Measurements from ENCODE around the gene AFDN.

AFDN gene

GRCh38 chr6:167817016-167817415 lies 9.7 kb upstream of the AFDN start:
- DNase-seq (ENCODE audit: low read depth in 1 of 2, low spot score in 1 of 2) = no peak

GRCh38 chr6:167817729-167818128 lies 9.0 kb upstream of the AFDN start:
- no peak for DNase-seq (ENCODE audit: low read depth in 1 of 2, low spot score in 1 of 2)

- DNase-seq (ENCODE audit: low read depth in 1 of 2, low spot score in 1 of 2) = no peak
Observed at GRCh38 chr6:167819576-167819975, 7.1 kb upstream of the AFDN start.

GRCh38 chr6:167820681-167821080 lies 6.0 kb upstream of the AFDN start:
- no peak for DNase-seq (ENCODE audit: low read depth in 1 of 2, low spot score in 1 of 2)

- no peak for DNase-seq (ENCODE audit: low read depth in 1 of 2, low spot score in 1 of 2)
Observed at GRCh38 chr6:167824591-167825331, 1.9 kb upstream of the AFDN start.

GRCh38 chr6:167825332-167826229 lies 1.1 kb upstream of the AFDN start:
- DNase-seq (ENCODE audit: low read depth in 1 of 2, low spot score in 1 of 2) = no peak

- peak; percentile 44 to 58 for DNase-seq (ENCODE audit: low read depth in 1 of 2, low spot score in 1 of 2)
Observed at GRCh38 chr6:167826230-167826895, 348 bp upstream of the AFDN start.

GRCh38 chr6:167827583-167828324 lies 1.0 kb downstream of the AFDN start:
- DNase-seq (ENCODE audit: low read depth in 1 of 2, low spot score in 1 of 2) = no peak

GRCh38 chr6:167828325-167828956 lies 1.7 kb downstream of the AFDN start:
- DNase-seq (ENCODE audit: low read depth in 1 of 2, low spot score in 1 of 2) = no peak

- DNase-seq (ENCODE audit: low read depth in 1 of 2, low spot score in 1 of 2) = no peak
Observed at GRCh38 chr6:167829513-167829912, 2.8 kb downstream of the AFDN start.

GRCh38 chr6:167831281-167831828 lies 4.6 kb downstream of the AFDN start:
- no peak for DNase-seq (ENCODE audit: low read depth in 1 of 2, low spot score in 1 of 2)

- DNase-seq (ENCODE audit: low read depth in 1 of 2, low spot score in 1 of 2) = no peak
Observed at GRCh38 chr6:167832497-167833395, 6.0 kb downstream of the AFDN start.

GRCh38 chr6:167833396-167833763 lies 6.7 kb downstream of the AFDN start:
- DNase-seq (ENCODE audit: low read depth in 1 of 2, low spot score in 1 of 2) = no peak

GRCh38 chr6:167835260-167835659 lies 8.5 kb downstream of the AFDN start:
- DNase-seq (ENCODE audit: low read depth in 1 of 2, low spot score in 1 of 2) = no peak

- DNase-seq (ENCODE audit: low read depth in 1 of 2, low spot score in 1 of 2) = no peak
Observed at GRCh38 chr6:167836721-167837120, 10.0 kb downstream of the AFDN start.

GRCh38 chr6:167838207-167838748 lies 11.6 kb downstream of the AFDN start:
- DNase-seq (ENCODE audit: low read depth in 1 of 2, low spot score in 1 of 2) = no peak

GRCh38 chr6:167839343-167839742 lies 12.6 kb downstream of the AFDN start:
- DNase-seq (ENCODE audit: low read depth in 1 of 2, low spot score in 1 of 2) = no peak

GRCh38 chr6:167839755-167840154 lies 13.0 kb downstream of the AFDN start:
- no peak for DNase-seq (ENCODE audit: low read depth in 1 of 2, low spot score in 1 of 2)

- no peak for DNase-seq (ENCODE audit: low read depth in 1 of 2, low spot score in 1 of 2)
Observed at GRCh38 chr6:167840160-167840525, 13.4 kb downstream of the AFDN start.
